CD4-positive, CD25-positive, alpha-beta regulatory T cell (primary cell): ENCODE results near the gene LRRC43. TPM values are rescaled to one million over a fixed set of nuclear protein-coding genes. Genes with fewer than 3 reads are reported as not detected.
A peak's percentile ranks its signal among the peaks of the same experiment; 100 is the strongest.

Experiments
- ATAC-seq, 2 donors: fragments of 150-1000 bp; cut with Tn5 transposase; one replicate each; pipeline ENCODE4 v1.10.0; 2021; ENCODE audit warnings: low read depth in 2 of 2, moderate number of reproducible peaks in 2 of 2, moderate library complexity in 1 of 2
- DNase-seq, 3 donors: peaks; one replicate each; pipeline versions ENCODE4 v3.0.0 to v3.0.0-alpha.2; 2012 to 2022; ENCODE audit warnings: mixed read lengths in 1 of 3
- H3K27ac ChIP-seq: one replicate; pipeline ENCODE4 v1.7.0; 2013; ENCODE audit warnings: mild to moderate bottlenecking, low read length; ENCODE audit not compliant: insufficient read depth, poor library complexity, severe bottlenecking
- H3K27me3 ChIP-seq: one replicate; pipeline ENCODE4 v1.7.0; 2013; ENCODE audit warnings: low read length; ENCODE audit not compliant: control insufficient read depth, insufficient read depth
- H3K36me3 ChIP-seq: one replicate; pipeline ENCODE4 v1.7.0; 2013; ENCODE audit warnings: mild to moderate bottlenecking, low read length, moderate library complexity; ENCODE audit not compliant: control insufficient read depth, insufficient read depth
- H3K4me1 ChIP-seq: 2 replicates; pipeline ENCODE4 v1.7.0; 2013; ENCODE audit warnings: mild to moderate bottlenecking, low read length; ENCODE audit not compliant: insufficient read depth, control insufficient read depth, poor library complexity, severe bottlenecking
- H3K4me3 ChIP-seq: one replicate; pipeline ENCODE4 v1.7.0; 2013; ENCODE audit warnings: low read depth, mild to moderate bottlenecking, low read length, moderate library complexity
- H3K9me3 ChIP-seq, 2 experiments: 1 replicate in 1 of 2; 2 replicates in 1 of 2; pipeline ENCODE4 v1.7.0; 2013; ENCODE audit warnings: low read length in 2 of 2, mild to moderate bottlenecking in 1 of 2, moderate library complexity in 1 of 2; ENCODE audit not compliant: control insufficient read depth in 2 of 2
- H3K27ac Mint-ChIP-seq, 3 donors: one replicate each; pipeline ENCODE4 v1.8.0; 2020 to 2022; ENCODE audit warnings: mild to moderate bottlenecking in 3 of 3, mixed read lengths in 3 of 3, moderate library complexity in 2 of 3
- H3K27me3 Mint-ChIP-seq: one replicate; pipeline ENCODE4 v1.8.0; 2022; ENCODE audit warnings: mild to moderate bottlenecking, mixed read lengths
- H3K36me3 Mint-ChIP-seq: one replicate; pipeline ENCODE4 v1.8.0; 2020; ENCODE audit warnings: mixed read lengths
- H3K4me1 Mint-ChIP-seq, 4 donors: one replicate each; pipeline ENCODE4 v1.8.0; 2020 to 2022; ENCODE audit warnings: mixed read lengths in 4 of 4, mild to moderate bottlenecking in 1 of 4
- H3K4me3 Mint-ChIP-seq, 4 donors: one replicate each; pipeline ENCODE4 v1.8.0; 2020 to 2022; ENCODE audit warnings: mild to moderate bottlenecking in 4 of 4, mixed read lengths in 4 of 4, moderate library complexity in 3 of 4
- H3K9me3 Mint-ChIP-seq, 7 donors: one replicate each; pipeline ENCODE4 v1.8.0; 2020 to 2022; ENCODE audit warnings: mixed read lengths in 7 of 7, mild to moderate bottlenecking in 3 of 7, moderate library complexity in 2 of 7
- polyA plus RNA-seq, 4 donors: library from polyadenylated mRNA; unstranded; fragments of 300-500 nt; fragmentation: Illumina TruSeq; gene quantifications; one replicate each; pipeline ENCODE4 v1.2.3, GENCODE V29; 2021
- total RNA-seq: library from RNA; stranded (reverse); gene quantifications from one replicate; pipeline ENCODE4 v1.2.3, GENCODE V29; 2022

LRRC43 gene, protein sequence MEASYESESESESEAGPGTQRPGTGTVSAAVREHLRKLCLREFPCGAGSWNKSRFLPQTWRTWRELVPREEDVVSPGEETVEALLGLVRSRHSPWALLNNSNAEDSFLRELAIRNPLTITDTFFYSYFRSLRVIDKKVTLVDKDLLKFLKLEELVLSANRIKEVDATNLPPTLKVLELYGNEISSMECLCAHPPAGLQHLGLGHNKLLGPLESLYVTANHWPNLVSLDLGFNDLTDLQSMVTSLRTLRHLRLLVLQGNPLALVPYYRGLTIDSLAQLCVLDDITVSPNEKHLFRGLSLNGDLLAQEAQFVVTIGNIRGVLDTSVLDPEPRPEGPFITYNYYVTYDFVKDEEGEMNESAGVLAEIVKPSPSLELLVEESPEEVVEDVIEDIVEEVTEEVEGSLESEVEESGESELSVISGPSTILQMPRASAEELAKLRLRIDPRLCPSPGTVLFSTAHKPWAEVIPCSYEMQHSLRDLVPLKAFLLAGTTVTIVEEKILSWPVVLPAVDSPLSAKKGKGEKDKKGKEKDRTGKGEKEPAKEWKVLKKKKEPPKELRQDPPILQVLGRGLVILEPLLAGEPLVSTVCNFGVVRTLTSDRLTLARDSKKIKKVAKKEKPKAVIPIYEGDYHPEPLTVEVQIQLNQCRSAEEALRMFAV
- total RNA-seq (not detected), polyA plus RNA-seq (not detected)

DNA sequence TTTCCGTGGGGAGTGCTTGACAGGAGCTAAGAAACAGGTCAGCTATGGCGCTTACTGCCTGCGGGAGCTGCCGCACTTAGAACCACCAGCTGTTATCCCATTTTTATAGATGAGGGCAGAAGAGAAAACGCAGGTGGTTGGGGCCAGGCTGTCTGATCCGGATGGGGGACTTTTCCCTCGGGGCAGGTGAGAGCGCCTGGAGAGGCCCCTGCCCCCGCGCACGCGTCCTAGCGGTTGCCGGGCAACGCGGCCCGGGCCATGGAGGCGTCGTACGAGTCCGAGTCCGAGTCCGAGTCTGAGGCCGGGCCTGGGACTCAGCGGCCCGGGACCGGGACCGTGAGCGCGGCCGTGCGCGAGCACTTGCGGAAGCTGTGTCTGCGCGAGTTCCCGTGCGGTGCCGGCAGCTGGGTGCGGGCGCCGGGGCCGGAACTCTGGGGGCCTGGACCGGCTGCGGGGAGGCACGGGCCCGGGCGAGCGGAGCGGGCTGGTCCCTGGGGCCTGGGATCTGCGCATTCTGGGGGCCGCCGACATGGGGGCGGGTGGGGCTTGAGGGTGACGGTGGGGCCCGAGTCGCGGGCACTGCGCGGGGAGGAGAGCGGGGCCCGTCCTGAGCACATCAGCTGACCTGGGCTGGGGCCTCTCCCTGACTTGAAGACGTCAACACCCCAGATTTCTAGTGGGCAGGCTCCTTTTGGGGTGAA, at the start of gene LRRC43:
Gene LRRC43, plus strand, starts transcription at position 237 of the 701 bp plus-strand sequence. Its CDS starts 22 bp downstream, at position 259.
- DNase-seq, result peak in 1 of 3 donors; percentile 41
- Histone ChIP-seq H3K27me3 (no peaks in the 10 kb centered on the region), H3K9me3 (no peaks in the 10 kb centered on the region), H3K4me3 (no peak within 1 kb of the TSS), H3K4me1 (peaks cover 11% of the 10 kb centered on the region), H3K36me3 (no peaks in the 10 kb centered on the region), H3K27ac (no peak within 1 kb of the TSS)
- Mint-ChIP-seq H3K4me1 (peaks cover 0 to 9% (median 3%) of the 10 kb centered on the region in 4 donors), H3K27ac (no peak within 1 kb of the TSS), H3K36me3 (no peaks in the 10 kb centered on the region), H3K27me3 (peaks cover 32% of the 10 kb centered on the region), H3K9me3 (no peaks in the 10 kb centered on the region), H3K4me3 (peak within 1 kb of the TSS; percentile 54 to 85 (median 79))
- peak; percentile 47 to 67 for ATAC-seq

- no peaks in the 10 kb centered on the region for H3K9me3 Mint-ChIP-seq
- Histone ChIP-seq H3K4me1 (no peaks in the 10 kb centered on the region), H3K36me3 (peaks cover 56% of the 10 kb centered on the region), H3K27me3 (no peaks in the 10 kb centered on the region), H3K9me3 (no peaks in the 10 kb centered on the region), H3K4me3 (no peak overlapping the region), H3K27ac (no peak overlapping the region)
- H3K4me3 Mint-ChIP-seq, result no peak overlapping the region
- DNase-seq (no peak), ATAC-seq (no peak)
- peaks cover 0 to 3% (median 0%) of the 10 kb centered on the region in 4 donors for H3K4me1 Mint-ChIP-seq
- no peak overlapping the region for H3K27ac Mint-ChIP-seq
- H3K36me3 Mint-ChIP-seq, result peaks cover 6% of the 10 kb centered on the region
- H3K27me3 Mint-ChIP-seq, result no peaks in the 10 kb centered on the region
Observed at GRCh38 chr12:122133192-122133950, 49.6 kb upstream of the LRRC43 start.

GRCh38 chr12:122135437-122136031, 47.4 kb upstream of the LRRC43 start:
- ATAC-seq (no peak), DNase-seq (no peak)
- H3K36me3 ChIP-seq, result peaks cover 43% of the 10 kb centered on the region
- H3K36me3 Mint-ChIP-seq, result peaks cover 6% of the 10 kb centered on the region
- no peak overlapping the region for H3K4me3 Mint-ChIP-seq
- H3K27me3 Mint-ChIP-seq, result no peaks in the 10 kb centered on the region
- no peak overlapping the region for H3K27ac Mint-ChIP-seq
- no peak overlapping the region for H3K27ac ChIP-seq
- H3K4me1 ChIP-seq, result no peaks in the 10 kb centered on the region
- H3K9me3 ChIP-seq, result no peaks in the 10 kb centered on the region
- no peaks in the 10 kb centered on the region for H3K9me3 Mint-ChIP-seq
- H3K4me3 ChIP-seq, result no peak overlapping the region
- H3K4me1 Mint-ChIP-seq, result peaks cover 0 to 3% (median 0%) of the 10 kb centered on the region in 4 donors
- H3K27me3 ChIP-seq, result no peaks in the 10 kb centered on the region

GRCh38 chr12:122137229-122137628, 45.7 kb upstream of the LRRC43 start:
- Histone ChIP-seq H3K9me3 (no peaks in the 10 kb centered on the region), H3K27me3 (no peaks in the 10 kb centered on the region), H3K4me1 (no peaks in the 10 kb centered on the region), H3K27ac (no peak overlapping the region), H3K4me3 (no peak overlapping the region), H3K36me3 (peaks cover 47% of the 10 kb centered on the region)
- no peak for DNase-seq
- H3K27ac Mint-ChIP-seq, result no peak overlapping the region
- ATAC-seq, result no peak
- H3K36me3 Mint-ChIP-seq, result peaks cover 10% of the 10 kb centered on the region
- H3K4me1 Mint-ChIP-seq, result peaks cover 0 to 3% (median 0%) of the 10 kb centered on the region in 4 donors
- H3K27me3 Mint-ChIP-seq, result no peaks in the 10 kb centered on the region
- no peak overlapping the region for H3K4me3 Mint-ChIP-seq
- H3K9me3 Mint-ChIP-seq, result no peaks in the 10 kb centered on the region

DNA sequence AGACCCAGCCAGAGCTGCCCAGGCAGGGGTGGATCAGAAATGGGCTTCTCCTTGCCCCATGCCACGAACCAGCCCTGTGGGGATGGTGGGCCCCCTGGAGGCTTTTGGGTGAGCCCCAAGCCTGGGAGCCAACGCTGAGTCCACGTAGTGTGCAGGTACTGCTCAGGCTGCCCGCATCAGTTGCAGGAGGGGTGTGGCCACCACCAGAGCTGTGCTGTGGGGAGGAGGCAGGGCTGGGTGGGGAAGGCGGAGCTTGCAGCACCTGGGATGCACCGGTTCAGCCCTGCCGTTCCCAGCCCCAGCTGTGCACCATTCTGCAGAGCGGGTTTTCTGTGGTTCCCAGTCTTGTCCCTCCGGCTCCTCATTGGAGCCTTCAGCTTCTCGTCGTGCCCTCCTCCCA, 45.2 kb upstream of the LRRC43 start:
- Mint-ChIP-seq H3K27me3 (no peaks in the 10 kb centered on the region), H3K36me3 (peaks cover 10% of the 10 kb centered on the region), H3K4me1 (peaks cover 0 to 3% (median 0%) of the 10 kb centered on the region in 4 donors), H3K27ac (no peak overlapping the region), H3K4me3 (no peak overlapping the region), H3K9me3 (no peaks in the 10 kb centered on the region)
- H3K4me3 ChIP-seq, result no peak overlapping the region
- H3K36me3 ChIP-seq, result peaks cover 46% of the 10 kb centered on the region
- DNase-seq, result no peak
- no peak overlapping the region for H3K27ac ChIP-seq
- no peak for ATAC-seq
- no peaks in the 10 kb centered on the region for H3K9me3 ChIP-seq
- H3K4me1 ChIP-seq, result no peaks in the 10 kb centered on the region
- no peaks in the 10 kb centered on the region for H3K27me3 ChIP-seq

- no peak overlapping the region for H3K27ac Mint-ChIP-seq
- peaks cover 10% of the 10 kb centered on the region for H3K36me3 Mint-ChIP-seq
Observed at GRCh38 chr12:122138181-122138580, 44.7 kb upstream of the LRRC43 start.

GRCh38 chr12:122138616-122139015, 44.3 kb upstream of the LRRC43 start:
- no peak for DNase-seq
- H3K27ac ChIP-seq, result no peak overlapping the region
- Mint-ChIP-seq H3K4me3 (no peak overlapping the region), H3K9me3 (no peaks in the 10 kb centered on the region), H3K36me3 (peaks cover 12% of the 10 kb centered on the region), H3K27me3 (no peaks in the 10 kb centered on the region), H3K27ac (peak overlapping the region in 1 of 3 donors; percentile 79), H3K4me1 (peaks cover 0 to 3% (median under 1%) of the 10 kb centered on the region in 4 donors)
- no peak overlapping the region for H3K4me3 ChIP-seq
- no peaks in the 10 kb centered on the region for H3K4me1 ChIP-seq
- peaks cover 41% of the 10 kb centered on the region for H3K36me3 ChIP-seq
- no peaks in the 10 kb centered on the region for H3K27me3 ChIP-seq
- ATAC-seq, result no peak
- no peaks in the 10 kb centered on the region for H3K9me3 ChIP-seq

More at GRCh38 chr12:122138181-122138580, 44.7 kb upstream of the LRRC43 start:
- H3K4me3 ChIP-seq, result no peak overlapping the region
- no peaks in the 10 kb centered on the region for H3K9me3 ChIP-seq
- H3K4me3 Mint-ChIP-seq, result no peak overlapping the region
- H3K27me3 ChIP-seq, result no peaks in the 10 kb centered on the region
- no peak overlapping the region for H3K27ac ChIP-seq
- ATAC-seq, result no peak
- peaks cover 45% of the 10 kb centered on the region for H3K36me3 ChIP-seq
- no peaks in the 10 kb centered on the region for H3K4me1 ChIP-seq
- no peaks in the 10 kb centered on the region for H3K9me3 Mint-ChIP-seq
- H3K4me1 Mint-ChIP-seq, result peaks cover 0 to 3% (median 0%) of the 10 kb centered on the region in 4 donors
- DNase-seq, result no peak
- no peaks in the 10 kb centered on the region for H3K27me3 Mint-ChIP-seq
